SK-N-SH (cell line): Measurements from ENCODE around the gene ZC3H4. TPM values are rescaled to one million over a fixed set of nuclear protein-coding genes. Genes with fewer than 3 reads are reported as not detected.

Experiments
- CTCF ChIA-PET: fragments of 300-600, 350-600 bp; formaldehyde crosslinking; extraction: SDS; loops from one replicate; lab custom pipeline; 2021; lab: Yijun Ruan, JAX
- POLR2A ChIA-PET: fragments of 350-600 bp; sonication (Branson Sonifier 250); formaldehyde crosslinking; extraction: SDS; loops from one replicate; lab custom pipeline; 2020; ENCODE audit warnings: antibody characterized with exemption, inconsistent platforms; lab: Yijun Ruan, JAX
- DNase-seq: peaks from one replicate; pipeline ENCODE4 v3.0.0; 2012
- H2AFZ ChIP-seq: fragments of 200-600 bp; sonication (generic); 2 replicates; pipeline ENCODE4 v1.8.1; 2016; ENCODE audit warnings: antibody characterized with exemption, mild to moderate bottlenecking, low read depth
- H3F3A ChIP-seq: fragments of 200-600 bp; sonication (generic); replicated peaks from 2 replicates; pipeline ENCODE3; 2016; ENCODE audit warnings: antibody characterized with exemption, mild to moderate bottlenecking; ENCODE audit not compliant: insufficient read depth
- H3K27ac ChIP-seq, 2 experiments: fragments of 200-500 bp in 1 of 2; fragments of 200-600 bp in 1 of 2; sonication (Bioruptor generic) in 1 of 2; sonication (generic), shearing (Covaris generic) in 1 of 2; 2 replicates each; pipeline versions ENCODE4 v1.5.1 to v1.6.1; 2014 to 2016; ENCODE audit warnings: low read depth in 2 of 2, inconsistent platforms in 1 of 2, low read length in 1 of 2, mild to moderate bottlenecking in 1 of 2, mixed read lengths in 1 of 2
- H3K27me3 ChIP-seq: fragments of 200-600 bp; sonication (generic), shearing (Covaris generic); 2 replicates; pipeline ENCODE4 v1.6.1; 2016; ENCODE audit warnings: mixed run types; ENCODE audit not compliant: insufficient read depth
- H3K36me3 ChIP-seq, 2 experiments: fragments of 200-500 bp in 1 of 2; fragments of 200-600 bp in 1 of 2; sonication (Bioruptor generic) in 1 of 2; sonication (generic) in 1 of 2; replicated peaks in 1 of 2; 2 replicates each; pipeline versions ENCODE3 to v1.5.1; 2014 to 2016; ENCODE audit warnings: low read length in 1 of 2, mild to moderate bottlenecking in 1 of 2; ENCODE audit not compliant: insufficient read depth in 2 of 2, control insufficient read depth in 1 of 2
- H3K4me1 ChIP-seq, 2 experiments: fragments of 200-500 bp in 1 of 2; fragments of 200-600 bp in 1 of 2; sonication (Bioruptor generic) in 1 of 2; sonication (generic), shearing (Covaris generic) in 1 of 2; 2 replicates each; pipeline versions ENCODE4 v1.5.1 to v1.6.1; 2014 to 2016; ENCODE audit warnings: low read depth in 1 of 2, low read length in 1 of 2, mixed run types in 1 of 2; ENCODE audit not compliant: insufficient read depth in 2 of 2, control insufficient read depth in 1 of 2
- H3K4me2 ChIP-seq: fragments of 200-600 bp; sonication (generic), shearing (Covaris generic); 2 replicates; pipeline ENCODE4 v1.6.1; 2017; ENCODE audit warnings: mixed run types
- H3K4me3 ChIP-seq, 2 experiments: fragments of 200-500 bp in 1 of 2; fragments of 200-600 bp in 1 of 2; sonication (Bioruptor generic) in 1 of 2; sonication (generic), shearing (Covaris generic) in 1 of 2; 2 replicates each; pipeline versions ENCODE4 v1.5.1 to v1.8.1; 2014 to 2016; ENCODE audit warnings: low read depth in 2 of 2, inconsistent platforms in 1 of 2, low read length in 1 of 2, mild to moderate bottlenecking in 1 of 2, mixed read lengths in 1 of 2, moderate library complexity in 1 of 2
- H3K79me2 ChIP-seq: fragments of 200-600 bp; sonication (generic); 2 replicates; pipeline ENCODE4 v1.8.1; 2017; ENCODE audit warnings: mild to moderate bottlenecking; ENCODE audit not compliant: insufficient read depth
- H3K9ac ChIP-seq: fragments of 200-600 bp; sonication (generic); 2 replicates; pipeline ENCODE4 v1.6.1; 2017; ENCODE audit warnings: mixed run types
- H3K9me2 ChIP-seq: fragments of 200-600 bp; sonication (generic); 2 replicates; pipeline ENCODE4 v1.6.1; 2017; ENCODE audit warnings: mixed run types
- H3K9me3 ChIP-seq: fragments of 200-600 bp; sonication (generic); 2 replicates; pipeline ENCODE4 v1.6.1; 2017; ENCODE audit warnings: mixed run types, mild to moderate bottlenecking, moderate library complexity
- H4K20me1 ChIP-seq: fragments of 200-600 bp; sonication (generic); 2 replicates; pipeline ENCODE4 v1.6.1; 2017; ENCODE audit warnings: mild to moderate bottlenecking, mixed run types; ENCODE audit not compliant: insufficient read depth
- CHD2 ChIP-seq: fragments of 150-350 bp; IDR thresholded peaks from 2 replicates; pipeline ENCODE4 v1.6.1; 2018; ENCODE audit warnings: low read length; ENCODE audit not compliant: partially characterized antibody
- CTCF ChIP-seq: fragments of 200-600 bp; sonication (generic); IDR thresholded peaks from 2 replicates; pipeline ENCODE4 v1.6.1; 2017; ENCODE audit warnings: antibody characterized with exemption, mild to moderate bottlenecking, moderate library complexity
- ELF1 ChIP-seq: IDR thresholded peaks from 2 replicates; pipeline ENCODE4 v1.4.0; 2012
- EP300 ChIP-seq, 2 experiments: IDR thresholded peaks; 2 replicates each; pipeline versions ENCODE4 v1.4.0 to v1.6.1; 2012; ENCODE audit warnings: borderline replicate concordance in 1 of 2, low read depth in 1 of 2, low read length in 1 of 2
- EZH2phosphoT487 ChIP-seq: fragments of 200-600 bp; sonication (generic); IDR thresholded peaks from 2 replicates; pipeline ENCODE4 v1.6.1; 2017; ENCODE audit warnings: low read depth, mixed run types, mild to moderate bottlenecking, antibody characterized with exemption, moderate library complexity, borderline replicate concordance
- FOSL2 ChIP-seq: IDR thresholded peaks from 2 replicates; pipeline ENCODE4 v1.4.0; 2012; ENCODE audit warnings: low read depth, mild to moderate bottlenecking, moderate library complexity, borderline replicate concordance
- FOXJ3 ChIP-seq: sonication (generic); formaldehyde crosslinking; IDR thresholded peaks from 2 replicates; pipeline ENCODE4 v1.5.1; 2020; ENCODE audit warnings: mild to moderate bottlenecking, missing genetic modification reagents
- FOXM1 ChIP-seq: IDR thresholded peaks from 2 replicates; pipeline ENCODE4 v1.4.0; 2012; ENCODE audit warnings: low read depth, mild to moderate bottlenecking
- GATA2 ChIP-seq: sonication (generic); formaldehyde crosslinking; IDR thresholded peaks from 2 replicates; pipeline ENCODE4 v1.5.0; 2020; ENCODE audit warnings: mild to moderate bottlenecking, missing genetic modification reagents
- JUND ChIP-seq: IDR thresholded peaks from 2 replicates; pipeline ENCODE4 v1.4.0; 2012
- MXI1 ChIP-seq: IDR thresholded peaks from 2 replicates; pipeline ENCODE4 v1.6.1; 2012; ENCODE audit warnings: mild to moderate bottlenecking, low read depth, low read length, improper control_type of control experiment
- NFIC ChIP-seq: IDR thresholded peaks from 2 replicates; pipeline ENCODE4 v1.4.0; 2012; ENCODE audit warnings: borderline replicate concordance
- POLR2AphosphoS5 ChIP-seq: IDR thresholded peaks from 2 replicates; pipeline ENCODE4 v1.6.1; 2012; ENCODE audit warnings: low read depth, low read length
- RAD21 ChIP-seq: IDR thresholded peaks from 2 replicates; pipeline ENCODE4 v1.6.1; 2012; ENCODE audit warnings: mild to moderate bottlenecking, low read length
- SMC3 ChIP-seq: IDR thresholded peaks from 2 replicates; pipeline ENCODE4 v1.6.1; 2012; ENCODE audit warnings: low read depth, low read length, improper control_type of control experiment
- TAF1 ChIP-seq: IDR thresholded peaks from 2 replicates; pipeline ENCODE4 v1.6.1; 2012; ENCODE audit warnings: low read depth, mild to moderate bottlenecking, low read length, moderate library complexity, borderline replicate concordance
- TCF12 ChIP-seq: IDR thresholded peaks from 2 replicates; pipeline ENCODE4 v1.4.0; 2012
- YY1 ChIP-seq: IDR thresholded peaks from 2 replicates; pipeline ENCODE4 v1.4.0; 2012; ENCODE audit warnings: low read depth, mild to moderate bottlenecking
- WGBS: methylation state at CpG from one replicate; pipeline ENCODE4 v1.1.6; 2017; ENCODE audit warnings: low lambda C conversion rate; 5-methylcytosine and 5-hydroxymethylcytosine counted together
- polyA plus RNA-seq, 3 experiments: library from polyadenylated mRNA; depleted of rRNA; stranded (reverse); fragments of >200 nt; gene quantifications; 2 replicates each; pipeline ENCODE4 v1.2.3, GENCODE V29; 2012
- TF ChIP-seq, protein P1 (sequence below): fragments of 150-350 bp; IDR thresholded peaks from 2 replicates; pipeline ENCODE4 v1.6.1; 2016; ENCODE audit warnings: mild to moderate bottlenecking, low read depth, low read length
- TF ChIP-seq, protein P2 (sequence below): IDR thresholded peaks from 2 replicates; pipeline ENCODE4; 2012

The ZC3H4 gene
- polyA plus RNA-seq, 1 of the 3 experiments (the other 2 are of a cell fraction) = 7.6 TPM

- no peaks in the 10 kb centered on the region for H3K9me3 ChIP-seq
- POLR2A ChIA-PET = no interaction called here
- H2AFZ ChIP-seq = no peak overlapping the region
- H3K27ac ChIP-seq = no peak overlapping the region
- H3K27me3 ChIP-seq = peaks cover 9% of the 10 kb centered on the region
- no peaks in the 10 kb centered on the region for H4K20me1 ChIP-seq
- peaks cover 4% of the 10 kb centered on the region for H3F3A ChIP-seq
- H3K9me2 ChIP-seq = no peaks in the 10 kb centered on the region
- H3K4me2 ChIP-seq = no peak overlapping the region
- 54% methylated on average over 5 of the region's 17 CpGs for WGBS
- H3K9ac ChIP-seq = no peak overlapping the region
- peaks cover 0 to 10% of the 10 kb centered on the region in 2 experiments; a peak in 1 of 4 replicates for H3K4me1 ChIP-seq
- CTCF ChIA-PET = interaction anchor here (1.0 to 7.2 kb wide), 5 partner anchors 10 to 63 kb away, joined by 3 to 98 read pairs (median 4); partner anchors contain the start of gene NPAS1
- H3K36me3 ChIP-seq = no peaks in the 10 kb centered on the region
- peak; percentile 75 for DNase-seq
- no peaks in the 10 kb centered on the region for H3K79me2 ChIP-seq
- H3K4me3 ChIP-seq = no peak overlapping the region
- TF ChIP-seq NFIC = no peak
- no peak for TF ChIP-seq GATA2 (CRISPR knock-in tag)
- no peak for TF ChIP-seq POLR2AphosphoS5
- TF ChIP-seq FOXJ3 (CRISPR knock-in tag) = no peak
- TF ChIP-seq CTCF = peak; percentile 81
- peak; percentile 62 for TF ChIP-seq SMC3
- no peak for TF ChIP-seq FOXM1
- TF ChIP-seq RAD21 = peak; percentile 49
These were observed 81.3 kb downstream of the ZC3H4 start for GRCh38 chr19:47032171-47032811.

- Histone ChIP-seq H3F3A (peaks cover 4% of the 10 kb centered on the region), H2AFZ (no peak overlapping the region), H3K9me3 (no peaks in the 10 kb centered on the region), H4K20me1 (no peaks in the 10 kb centered on the region), H3K27me3 (peaks cover 23% of the 10 kb centered on the region), H3K4me3 (no peak overlapping the region; a peak in 1 of 4 replicates), H3K9ac (no peak overlapping the region), H3K27ac (no peak overlapping the region)
- CTCF ChIA-PET = interaction anchor here (1.3 to 1.8 kb wide), 2 partner anchors 15 to 55 kb away, joined by 3 to 10 read pairs; no protein-coding TSS in a partner anchor
- TF ChIP-seq, protein P1, sequence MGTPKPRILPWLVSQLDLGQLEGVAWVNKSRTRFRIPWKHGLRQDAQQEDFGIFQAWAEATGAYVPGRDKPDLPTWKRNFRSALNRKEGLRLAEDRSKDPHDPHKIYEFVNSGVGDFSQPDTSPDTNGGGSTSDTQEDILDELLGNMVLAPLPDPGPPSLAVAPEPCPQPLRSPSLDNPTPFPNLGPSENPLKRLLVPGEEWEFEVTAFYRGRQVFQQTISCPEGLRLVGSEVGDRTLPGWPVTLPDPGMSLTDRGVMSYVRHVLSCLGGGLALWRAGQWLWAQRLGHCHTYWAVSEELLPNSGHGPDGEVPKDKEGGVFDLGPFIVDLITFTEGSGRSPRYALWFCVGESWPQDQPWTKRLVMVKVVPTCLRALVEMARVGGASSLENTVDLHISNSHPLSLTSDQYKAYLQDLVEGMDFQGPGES = no peak
- no peak for TF ChIP-seq CHD2
- no peak for TF ChIP-seq MXI1
- no peak for TF ChIP-seq RAD21
- no peak for TF ChIP-seq ELF1
- TF ChIP-seq FOSL2 = no peak
- no peak for TF ChIP-seq YY1
- TF ChIP-seq, protein P2, sequence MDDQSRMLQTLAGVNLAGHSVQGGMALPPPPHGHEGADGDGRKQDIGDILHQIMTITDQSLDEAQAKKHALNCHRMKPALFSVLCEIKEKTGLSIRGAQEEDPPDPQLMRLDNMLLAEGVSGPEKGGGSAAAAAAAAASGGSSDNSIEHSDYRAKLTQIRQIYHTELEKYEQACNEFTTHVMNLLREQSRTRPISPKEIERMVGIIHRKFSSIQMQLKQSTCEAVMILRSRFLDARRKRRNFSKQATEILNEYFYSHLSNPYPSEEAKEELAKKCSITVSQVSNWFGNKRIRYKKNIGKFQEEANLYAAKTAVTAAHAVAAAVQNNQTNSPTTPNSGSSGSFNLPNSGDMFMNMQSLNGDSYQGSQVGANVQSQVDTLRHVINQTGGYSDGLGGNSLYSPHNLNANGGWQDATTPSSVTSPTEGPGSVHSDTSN = no peak
- no peak for TF ChIP-seq TCF12
- no peak for TF ChIP-seq EZH2phosphoT487
- no peak for TF ChIP-seq GATA2 (CRISPR knock-in tag)
- no peak for TF ChIP-seq EP300 (IDR thresholded peaks at IDR 0.05; ENCODE audit: borderline replicate concordance in 1 of 2, low read depth in 1 of 2, low read length in 1 of 2)
- no peak for TF ChIP-seq POLR2AphosphoS5
- TF ChIP-seq JUND = no peak
- TF ChIP-seq TAF1 = no peak
- TF ChIP-seq, all 33 proteins: peak for 0
- peak; percentile 78 for DNase-seq
- POLR2A ChIA-PET = no interaction called here
- Histone ChIP-seq H3K4me2 (no peak overlapping the region; the same call in 1 of the 2 replicates), H3K4me1 (peaks cover 0 to 7% of the 10 kb centered on the region in 2 experiments; a peak in 2 of 4 replicates), H3K9me2 (no peaks in the 10 kb centered on the region), H3K36me3 (no peaks in the 10 kb centered on the region), H3K79me2 (no peaks in the 10 kb centered on the region)
- 19% methylated on average over 10 of the region's 14 CpGs for WGBS
These were observed 85.4 kb downstream of the ZC3H4 start for GRCh38 chr19:47028195-47028601.
